GM12891 (cell line): ENCODE results near the gene ARPP21.

ENCODE experiments used
- POLR2A ChIP-seq: IDR thresholded peaks from 2 replicates; pipeline ENCODE4 v1.6.1; 2011; ENCODE audit warnings: low read depth, low read length, control low read depth
- POLR2AphosphoS5 ChIP-seq: IDR thresholded peaks from 2 replicates; pipeline ENCODE4 v1.6.1; 2011; ENCODE audit warnings: low read depth, low read length, control low read depth
- TAF1 ChIP-seq: IDR thresholded peaks from 2 replicates; pipeline ENCODE4 v1.6.1; 2011; ENCODE audit warnings: low read depth, low read length, control low read depth

GRCh38 chr3:35777065-35777464, 137.7 kb downstream of the ARPP21 start:
- TF ChIP-seq POLR2A (no peak), TAF1 (no peak), POLR2AphosphoS5 (no peak)
